Neural progenitor cell (in vitro differentiated cells): ENCODE measurements around the gene GAB1. TPM values are rescaled to one million over a fixed set of nuclear protein-coding genes. Genes with fewer than 3 reads are reported as not detected.

Experiments used
- DNase-seq: peaks from one replicate; pipeline ENCODE4 v3.0.0-alpha.2; 2016; ENCODE audit warnings: low spot score
- H2AFZ ChIP-seq: fragments of 200-600 bp; sonication (generic); replicated peaks from 2 replicates; pipeline ENCODE4 v1.6.1; 2016; ENCODE audit warnings: antibody characterized with exemption
- H3F3A ChIP-seq: fragments of 200-600 bp; sonication (generic); 2 replicates; pipeline ENCODE4 v1.6.1; 2016; ENCODE audit warnings: antibody characterized with exemption, low read depth
- H3K27ac ChIP-seq: fragments of 200-600 bp; sonication (generic); 2 replicates; pipeline ENCODE4 v1.5.1; 2016; ENCODE audit warnings: mild to moderate bottlenecking
- H3K27me3 ChIP-seq: fragments of 200-600 bp; sonication (generic); 2 replicates; pipeline ENCODE4 v1.6.1; 2016; ENCODE audit warnings: mild to moderate bottlenecking, moderate library complexity
- H3K36me3 ChIP-seq: fragments of 200-600 bp; sonication (generic); 2 replicates; pipeline ENCODE4 v1.5.1; 2016
- H3K4me1 ChIP-seq: fragments of 200-600 bp; sonication (generic); 2 replicates; pipeline ENCODE4 v1.6.1; 2016; ENCODE audit warnings: mixed run types
- H3K4me2 ChIP-seq: fragments of 200-600 bp; sonication (generic); 2 replicates; pipeline ENCODE4 v1.6.1; 2016
- H3K4me3 ChIP-seq: fragments of 200-600 bp; sonication (generic); 2 replicates; pipeline ENCODE4 v1.5.1; 2016
- H3K79me2 ChIP-seq: fragments of 200-600 bp; sonication (generic); 2 replicates; pipeline ENCODE4 v1.6.1; 2016; ENCODE audit warnings: low read depth
- H3K9ac ChIP-seq: fragments of 200-600 bp; sonication (generic); 2 replicates; pipeline ENCODE4 v1.6.1; 2016
- H3K9me3 ChIP-seq: fragments of 200-600 bp; sonication (generic); 2 replicates; pipeline ENCODE4 v1.5.1; 2016; ENCODE audit warnings: low read depth
- H4K20me1 ChIP-seq: fragments of 200-600 bp; sonication (generic); 2 replicates; pipeline ENCODE4 v1.6.1; 2016; ENCODE audit warnings: low read depth
- H3K27ac Mint-ChIP-seq: 3 replicates; pipeline ENCODE4 v1.8.0; 2021; ENCODE audit warnings: mixed read lengths
- H3K27me3 Mint-ChIP-seq: 2 replicates; pipeline ENCODE4 v1.8.0; 2022; ENCODE audit warnings: low read depth, mild to moderate bottlenecking, inconsistent platforms, moderate library complexity, mixed read lengths; ENCODE audit not compliant: insufficient read depth
- H3K36me3 Mint-ChIP-seq: 3 replicates; pipeline ENCODE4 v1.8.0; 2021; ENCODE audit warnings: mixed read lengths
- H3K4me1 Mint-ChIP-seq: 3 replicates; pipeline ENCODE4 v1.8.0; 2021; ENCODE audit warnings: mixed read lengths
- H3K4me3 Mint-ChIP-seq: 3 replicates; pipeline ENCODE4 v1.8.0; 2021; ENCODE audit warnings: mild to moderate bottlenecking, moderate library complexity, mixed read lengths
- H3K9me3 Mint-ChIP-seq: 3 replicates; pipeline ENCODE4 v1.8.0; 2020; ENCODE audit warnings: mixed read lengths
- CTCF ChIP-seq: fragments of 200-600 bp; sonication (generic); IDR thresholded peaks from 2 replicates; pipeline ENCODE4 v1.5.1; 2017; ENCODE audit warnings: antibody characterized with exemption, mild to moderate bottlenecking
- EZH2 ChIP-seq: fragments of 200-600 bp; sonication (generic); IDR thresholded peaks from 2 replicates; pipeline ENCODE4 v1.6.1; 2017; ENCODE audit warnings: antibody characterized with exemption, mild to moderate bottlenecking, moderate library complexity
- EZH2phosphoT487 ChIP-seq: fragments of 200-600 bp; sonication (generic); IDR thresholded peaks from 2 replicates; pipeline ENCODE4 v1.6.1; 2017; ENCODE audit warnings: antibody characterized with exemption
- total RNA-seq: library from RNA; depleted of rRNA; stranded (reverse); fragments of >200 nt; gene quantifications from 2 replicates; pipeline ENCODE4 v1.2.3, GENCODE V29; 2015; ENCODE audit warnings: low replicate concordance

Gene GAB1
- total RNA-seq, 1 donor from 2014 or later = 31.3 TPM

GRCh38 chr4:143420227-143420626 is 83.6 kb downstream of the GAB1 start:
- Histone ChIP-seq H3K4me1 (no peaks in the 10 kb centered on the region), H3K4me3 (no peak overlapping the region), H3K9me3 (no peaks in the 10 kb centered on the region), H2AFZ (no peak overlapping the region), H3F3A (no peaks in the 10 kb centered on the region), H4K20me1 (no peaks in the 10 kb centered on the region), H3K36me3 (no peaks in the 10 kb centered on the region), H3K27me3 (no peaks in the 10 kb centered on the region), H3K4me2 (no peak overlapping the region), H3K79me2 (no peaks in the 10 kb centered on the region), H3K9ac (no peak overlapping the region), H3K27ac (no peak overlapping the region)
- Mint-ChIP-seq H3K27ac (no peak overlapping the region), H3K27me3 (no peaks in the 10 kb centered on the region), H3K4me3 (no peak overlapping the region), H3K36me3 (peaks cover 10% of the 10 kb centered on the region), H3K9me3 (no peaks in the 10 kb centered on the region), H3K4me1 (peaks cover 10% of the 10 kb centered on the region)
- DNase-seq = no peak
- TF ChIP-seq CTCF = no peak
- no peak for TF ChIP-seq EZH2
- TF ChIP-seq EZH2phosphoT487 = no peak

- H3K36me3 ChIP-seq = no peaks in the 10 kb centered on the region
- H3K79me2 ChIP-seq = no peaks in the 10 kb centered on the region
- no peak overlapping the region for H2AFZ ChIP-seq
- no peaks in the 10 kb centered on the region for H4K20me1 ChIP-seq
- Mint-ChIP-seq H3K27ac (no peak overlapping the region), H3K9me3 (no peaks in the 10 kb centered on the region), H3K4me3 (no peak overlapping the region), H3K27me3 (no peaks in the 10 kb centered on the region), H3K36me3 (peaks cover 13% of the 10 kb centered on the region), H3K4me1 (peaks cover 10% of the 10 kb centered on the region)
- no peak overlapping the region for H3K4me3 ChIP-seq
- no peaks in the 10 kb centered on the region for H3F3A ChIP-seq
- no peaks in the 10 kb centered on the region for H3K4me1 ChIP-seq
- H3K27me3 ChIP-seq = no peaks in the 10 kb centered on the region
- H3K4me2 ChIP-seq = no peak overlapping the region
- H3K9ac ChIP-seq = no peak overlapping the region
- no peaks in the 10 kb centered on the region for H3K9me3 ChIP-seq
- no peak for DNase-seq
- no peak for TF ChIP-seq EZH2phosphoT487
- TF ChIP-seq CTCF = no peak
- no peak for TF ChIP-seq EZH2
- H3K27ac ChIP-seq = no peak overlapping the region
These were observed 84.9 kb downstream of the GAB1 start for GRCh38 chr4:143421609-143422008.

GRCh38 chr4:143424276-143424675 is 87.6 kb downstream of the GAB1 start:
- no peak overlapping the region for H3K4me3 Mint-ChIP-seq
- peaks cover 3% of the 10 kb centered on the region for H3K36me3 Mint-ChIP-seq
- Histone ChIP-seq H3K9ac (no peak overlapping the region), H3K27me3 (no peaks in the 10 kb centered on the region), H3K4me1 (no peaks in the 10 kb centered on the region), H3K79me2 (no peaks in the 10 kb centered on the region), H3K27ac (no peak overlapping the region), H3K36me3 (no peaks in the 10 kb centered on the region), H3F3A (no peaks in the 10 kb centered on the region), H3K9me3 (no peaks in the 10 kb centered on the region), H3K4me2 (no peak overlapping the region), H4K20me1 (no peaks in the 10 kb centered on the region), H2AFZ (no peak overlapping the region), H3K4me3 (no peak overlapping the region)
- no peaks in the 10 kb centered on the region for H3K27me3 Mint-ChIP-seq
- no peaks in the 10 kb centered on the region for H3K9me3 Mint-ChIP-seq
- no peak for DNase-seq
- TF ChIP-seq EZH2phosphoT487 (no peak), EZH2 (no peak)
- peaks cover 10% of the 10 kb centered on the region for H3K4me1 Mint-ChIP-seq
- H3K27ac Mint-ChIP-seq = no peak overlapping the region

GRCh38 chr4:143431526-143432257 is 95.0 kb downstream of the GAB1 start:
- Histone ChIP-seq H4K20me1 (no peaks in the 10 kb centered on the region), H3K27ac (no peak overlapping the region), H3K36me3 (peaks cover 10% of the 10 kb centered on the region), H3K9ac (no peak overlapping the region), H3K4me3 (no peak overlapping the region), H3K9me3 (no peaks in the 10 kb centered on the region), H3K4me1 (no peaks in the 10 kb centered on the region), H3F3A (peaks cover 13% of the 10 kb centered on the region), H3K4me2 (no peak overlapping the region), H3K79me2 (no peaks in the 10 kb centered on the region), H2AFZ (no peak overlapping the region), H3K27me3 (no peaks in the 10 kb centered on the region)
- Mint-ChIP-seq H3K4me3 (no peak overlapping the region), H3K4me1 (peaks cover 12% of the 10 kb centered on the region), H3K36me3 (peaks cover 10% of the 10 kb centered on the region), H3K9me3 (no peaks in the 10 kb centered on the region), H3K27ac (peak overlapping the region; percentile 88), H3K27me3 (peaks cover 2% of the 10 kb centered on the region)
- peak; percentile 8 for DNase-seq
- TF ChIP-seq CTCF (no peak), EZH2phosphoT487 (no peak), EZH2 (no peak)
